UCSD-AML1 (cell line): ENCODE results near the gene RAB35.
A peak's percentile ranks its signal among the peaks of the same experiment; 100 is the strongest.

Experiments used
- DNase-seq: peaks from one replicate; lab custom pipeline; 2025; ENCODE audit not compliant: unreplicated experiment; lab: John Stamatoyannopoulos, UW

The RAB35 gene

DNA sequence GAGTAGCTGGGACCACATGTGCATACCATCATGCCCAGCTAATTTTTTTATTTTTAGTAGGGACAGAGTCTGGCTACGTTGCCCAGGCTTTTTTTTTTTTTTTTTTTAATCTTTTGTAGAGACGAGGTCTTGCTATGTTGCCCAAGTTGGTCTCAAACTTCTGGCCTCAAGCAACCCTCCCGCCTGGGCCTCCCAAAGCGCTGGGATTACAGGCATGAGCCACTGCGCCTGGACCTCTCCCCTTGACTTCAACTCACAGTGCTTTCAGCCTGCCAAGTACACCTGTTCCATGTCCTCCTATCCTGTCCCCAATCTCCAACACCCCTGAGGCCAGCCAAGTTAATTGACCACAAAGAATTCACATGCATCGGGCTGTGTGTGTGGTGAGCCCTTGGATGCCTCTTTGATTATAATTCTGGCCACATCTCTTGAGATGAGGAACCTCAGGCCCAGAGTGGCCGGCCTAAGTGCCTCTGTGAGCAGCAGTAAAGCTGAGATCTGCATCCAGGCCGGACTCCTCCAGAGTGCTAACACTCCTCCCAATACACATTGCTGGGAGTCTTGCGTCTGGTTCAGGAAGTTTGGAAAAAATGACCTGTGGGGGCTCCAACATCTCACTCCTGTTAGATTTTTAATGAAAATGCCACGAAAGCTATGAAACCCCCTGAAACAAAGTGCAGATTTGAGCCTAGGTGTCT, 6.8 kb downstream of the RAB35 start:
- DNase-seq = no peak

DNA sequence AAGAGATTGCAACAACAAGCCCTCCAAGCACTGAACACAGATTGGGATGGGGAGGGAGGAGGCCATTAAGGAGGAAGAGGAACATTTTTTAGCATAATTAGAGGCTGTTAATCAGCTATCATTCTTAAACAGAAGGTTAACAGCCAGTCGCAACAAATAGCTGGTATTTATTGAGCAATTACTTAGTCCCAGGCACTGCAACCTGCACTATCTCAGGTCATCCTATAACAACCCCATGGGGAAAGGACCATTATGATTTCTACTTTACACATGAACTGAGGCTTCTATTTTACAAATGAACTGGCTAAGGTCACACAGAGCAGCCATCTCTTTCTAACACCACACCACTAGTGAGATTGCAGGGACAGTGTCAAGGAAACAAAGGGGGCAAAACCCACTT, 10.4 kb downstream of the RAB35 start:
- DNase-seq = no peak

DNA sequence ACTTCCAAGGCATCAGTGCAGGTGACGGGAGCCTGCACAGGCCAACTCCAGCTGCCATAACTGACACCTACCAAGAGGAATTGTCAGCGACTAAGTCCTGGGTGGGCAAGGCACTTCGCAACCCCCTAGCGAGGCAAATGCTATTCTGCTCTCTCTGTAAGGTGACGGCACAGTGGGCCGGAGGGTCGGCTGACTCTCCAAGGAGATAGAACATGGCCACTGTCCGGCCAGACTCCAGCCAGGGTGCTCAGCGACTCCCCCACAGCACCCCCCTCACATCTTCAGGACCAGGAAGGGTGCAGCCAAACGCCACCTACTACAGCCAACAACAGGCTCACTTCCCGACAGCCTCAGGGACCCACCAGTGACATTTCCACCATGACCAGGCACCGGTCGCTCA, 13.2 kb downstream of the RAB35 start:
- no peak for DNase-seq

DNA sequence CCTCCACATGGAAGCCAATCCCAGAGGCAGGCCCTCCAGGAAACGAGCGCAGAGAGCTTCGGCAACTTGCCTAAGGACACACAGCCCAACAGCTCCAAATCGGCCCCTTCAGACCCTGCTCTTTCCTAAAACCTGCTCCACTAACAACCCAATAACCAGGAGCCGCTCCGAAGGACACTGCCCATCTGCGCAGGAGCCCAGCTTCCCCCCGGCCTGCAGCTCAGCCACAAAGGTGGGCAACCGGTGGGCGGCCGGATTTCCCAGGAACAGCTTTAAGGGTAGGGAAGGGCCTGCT, 13.6 kb downstream of the RAB35 start:
- no peak for DNase-seq

DNA sequence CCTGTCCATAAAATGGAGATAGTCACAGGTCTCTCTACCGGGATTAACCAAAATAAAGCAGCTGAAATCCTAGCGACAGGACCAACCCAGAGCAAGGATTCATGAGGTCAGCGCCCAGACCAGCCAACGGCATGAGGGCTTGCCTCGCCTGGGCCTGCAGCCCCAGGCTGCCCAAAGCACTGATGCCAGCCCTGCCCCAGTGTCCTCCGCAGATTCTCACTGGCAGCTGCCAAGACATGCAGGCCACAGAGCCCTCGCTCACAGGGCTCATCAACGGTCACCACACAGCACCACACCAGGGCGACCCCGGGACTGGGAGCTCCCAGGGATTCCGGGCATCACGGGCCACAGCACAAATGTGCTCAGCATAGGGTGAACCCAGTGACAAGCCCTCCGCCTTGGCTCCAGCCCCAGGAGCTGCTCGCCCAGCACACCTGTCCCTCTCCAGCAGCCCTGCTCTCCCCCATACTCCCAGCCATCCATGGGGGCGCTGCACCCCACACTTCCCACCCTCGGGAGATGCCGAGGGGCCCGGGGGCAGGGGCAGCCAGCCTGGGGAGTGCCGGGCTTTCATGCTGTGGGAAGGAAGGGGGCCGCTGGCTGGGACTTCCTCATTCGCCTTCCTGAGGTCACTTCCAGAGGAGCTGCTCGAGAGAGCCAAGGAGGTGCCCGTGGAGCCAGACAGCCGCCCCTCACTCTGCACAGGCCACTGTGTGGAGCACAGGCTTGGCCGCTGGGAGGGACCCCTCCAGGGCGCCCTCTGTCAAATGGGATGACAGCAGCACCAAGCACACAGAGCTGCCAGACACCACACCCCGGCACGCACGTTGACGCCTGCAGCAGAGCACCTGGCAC, 14.1 kb downstream of the RAB35 start:
- peak; percentile 42 for DNase-seq

DNA sequence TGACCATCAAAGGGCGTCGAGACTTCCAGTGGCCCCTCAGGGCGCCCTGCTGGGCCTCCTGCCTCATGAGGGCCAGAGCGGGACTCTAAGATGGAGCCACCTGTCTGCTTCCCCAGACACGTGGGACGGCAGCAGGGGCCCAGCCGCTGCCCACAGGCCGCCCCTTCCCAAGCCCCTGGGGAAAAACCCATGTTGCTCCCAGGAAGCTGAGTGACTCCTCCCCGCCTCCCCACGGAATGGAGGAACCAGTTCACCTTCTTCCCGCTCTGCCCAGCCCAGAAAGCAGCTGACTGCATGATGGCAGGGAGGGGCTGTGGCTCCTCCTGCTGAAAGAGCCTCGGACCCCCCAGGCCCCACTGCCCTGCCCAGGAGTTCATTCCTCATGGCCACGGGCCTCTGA, 14.9 kb downstream of the RAB35 start:
- DNase-seq = no peak

DNA sequence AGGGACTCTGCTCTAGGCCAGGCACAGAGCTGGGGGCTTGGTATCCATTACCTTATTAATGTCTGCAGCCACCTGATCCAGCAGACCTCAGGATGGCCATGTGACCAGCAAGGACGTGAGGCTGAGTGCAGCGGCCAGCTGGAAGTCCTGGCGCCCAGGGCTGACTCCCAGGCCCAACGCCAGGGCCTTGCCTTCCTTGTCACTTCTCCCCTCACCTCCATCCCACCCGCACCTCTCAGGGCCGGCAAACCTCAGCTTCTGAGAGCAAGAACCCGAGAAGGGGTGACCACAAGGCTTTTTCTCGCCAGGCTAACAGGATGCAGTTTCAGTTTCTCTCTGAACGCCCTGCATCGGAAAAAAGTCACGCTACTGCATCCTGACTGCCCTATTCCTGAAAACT, 15.4 kb downstream of the RAB35 start:
- DNase-seq = peak; percentile 19

DNA sequence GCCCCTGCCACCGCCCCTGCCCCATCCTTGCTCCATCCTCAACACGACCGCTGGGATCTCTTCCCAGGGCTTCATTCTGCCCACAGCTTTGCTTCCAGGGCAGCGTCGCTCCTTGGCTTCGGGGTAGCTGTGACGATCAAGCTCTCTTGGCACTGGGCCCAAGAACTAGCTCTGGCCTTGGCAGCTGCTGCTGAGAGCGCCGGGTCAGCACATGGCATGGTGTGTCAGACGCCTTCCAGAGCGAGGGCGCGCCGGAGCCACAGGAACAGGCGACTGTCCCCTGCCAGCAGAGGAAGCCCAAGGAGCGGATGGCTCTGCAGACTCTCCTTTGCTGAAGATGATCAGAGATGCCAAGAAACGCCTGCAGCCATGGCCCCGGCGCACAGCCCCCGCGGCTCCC, 15.9 kb downstream of the RAB35 start:
- DNase-seq = no peak

DNA sequence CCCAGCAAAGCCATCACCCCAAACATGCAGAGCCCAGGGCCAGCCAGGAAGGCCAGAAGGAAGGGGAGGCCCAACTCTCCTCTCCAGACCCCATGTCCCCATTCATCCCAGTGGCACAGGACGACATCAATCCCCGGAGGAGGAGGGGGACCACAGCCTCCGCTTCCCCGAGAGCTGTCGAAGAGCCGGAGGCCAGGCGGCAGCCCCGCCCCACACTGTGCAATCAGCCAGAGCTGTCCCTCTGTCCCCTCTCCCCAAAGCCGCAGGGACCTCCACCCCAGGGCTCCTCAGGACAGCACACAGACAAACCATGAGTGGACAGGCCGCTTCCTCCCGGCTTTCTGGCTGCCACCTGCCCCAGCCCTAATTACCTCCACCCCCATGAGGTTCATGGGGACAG, 16.8 kb downstream of the RAB35 start:
- no peak for DNase-seq

DNA sequence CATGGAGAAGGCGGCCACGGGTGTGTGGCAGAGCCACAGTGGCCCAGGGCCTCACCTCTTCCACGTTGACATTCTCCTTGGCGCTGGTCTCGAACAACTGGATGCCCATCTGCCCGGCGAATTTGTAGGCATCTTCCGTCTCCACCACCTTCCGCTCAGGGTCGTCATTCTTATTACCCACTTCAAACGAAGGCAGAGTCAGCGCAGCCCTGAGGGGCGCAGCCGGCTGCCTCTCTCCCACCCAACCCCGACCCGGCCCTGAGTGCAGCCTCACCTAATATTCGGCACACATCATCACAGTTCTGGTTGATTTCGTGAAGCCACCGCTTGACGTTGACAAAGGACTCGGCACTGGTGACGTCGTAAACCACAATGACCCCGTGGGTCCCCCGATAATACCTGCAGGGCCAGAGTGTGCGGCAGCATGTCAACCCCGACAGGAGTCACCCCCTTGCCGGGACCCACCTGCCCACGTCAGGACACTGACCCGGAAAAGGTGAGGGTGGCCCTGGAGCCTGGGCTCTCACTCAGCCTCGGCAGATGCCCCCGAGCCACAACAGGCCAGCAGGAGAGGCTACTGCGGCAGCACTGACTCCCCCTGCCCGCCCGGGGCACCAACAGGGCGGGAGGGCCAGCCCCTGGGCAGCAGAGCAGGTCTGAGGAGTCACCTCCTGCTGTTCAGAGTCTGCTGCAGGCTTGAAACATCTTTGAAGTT, 17.6 kb downstream of the RAB35 start:
- no peak for DNase-seq

DNA sequence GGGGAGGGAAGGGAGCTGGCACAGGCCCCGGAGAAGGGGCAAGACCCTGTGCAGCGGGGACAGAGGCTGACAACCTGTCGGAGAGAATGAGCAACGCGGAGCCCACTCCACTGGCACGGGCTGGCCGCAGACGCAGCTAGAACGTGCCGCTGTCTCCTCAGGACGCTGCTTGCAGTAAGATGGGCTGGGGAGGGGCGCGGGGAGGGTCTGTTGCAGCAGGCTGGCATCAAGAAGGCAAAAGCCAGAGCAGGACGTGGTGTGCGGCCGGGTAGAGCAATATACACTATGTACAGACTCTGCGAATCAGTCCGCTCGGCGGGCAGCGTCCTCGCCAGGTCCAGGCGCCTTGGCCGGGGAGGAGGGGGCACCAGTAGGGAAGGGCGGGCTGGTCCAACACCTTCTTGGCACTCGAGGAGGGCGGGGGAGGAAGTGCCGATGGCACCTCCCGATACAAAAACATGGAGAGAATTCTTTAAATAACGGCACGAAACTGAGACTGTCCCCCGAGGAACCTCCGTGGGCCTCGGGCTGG, 19.8 kb downstream of the RAB35 start:
- no peak for DNase-seq

DNA sequence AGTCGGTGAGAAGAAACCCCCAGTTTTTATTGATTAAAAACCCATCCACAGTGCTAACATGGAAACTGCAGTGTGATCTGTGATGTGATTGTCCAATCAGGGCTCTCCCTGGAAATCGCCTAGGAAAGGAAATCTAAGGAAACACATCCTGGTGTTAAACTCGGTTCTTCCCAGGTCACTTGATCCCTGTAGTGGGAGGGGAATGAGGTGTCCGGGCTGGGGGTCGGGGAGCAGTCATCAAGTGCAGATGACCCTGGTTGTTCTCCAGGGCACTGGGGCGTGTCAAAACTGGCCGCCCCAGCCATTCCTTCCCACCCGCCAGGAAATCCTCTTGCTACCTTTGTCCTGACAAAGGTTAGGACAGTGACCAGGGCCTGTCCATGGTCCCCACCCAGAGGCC, 20.8 kb downstream of the RAB35 start:
- DNase-seq = no peak

DNA sequence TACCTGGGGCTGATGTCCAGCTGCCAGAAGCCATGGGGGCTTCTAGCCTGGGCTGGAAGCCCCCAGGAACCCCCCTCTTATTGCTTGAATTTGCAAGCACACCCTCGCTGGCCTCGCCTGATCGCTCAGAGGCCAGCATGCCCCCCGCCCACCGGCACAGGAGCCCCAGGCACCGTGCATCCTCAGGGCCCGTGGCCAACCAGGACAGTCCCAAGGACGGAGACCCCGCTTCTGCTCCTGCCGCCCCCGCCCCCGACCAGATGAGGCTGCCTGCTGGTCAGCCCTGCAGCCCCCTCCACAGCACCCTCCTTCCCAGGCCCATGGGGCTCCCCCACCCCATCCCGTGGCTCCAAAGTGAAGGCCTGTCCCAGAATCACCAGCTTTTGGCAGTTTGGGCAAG, 21.2 kb downstream of the RAB35 start:
- DNase-seq = no peak

DNA sequence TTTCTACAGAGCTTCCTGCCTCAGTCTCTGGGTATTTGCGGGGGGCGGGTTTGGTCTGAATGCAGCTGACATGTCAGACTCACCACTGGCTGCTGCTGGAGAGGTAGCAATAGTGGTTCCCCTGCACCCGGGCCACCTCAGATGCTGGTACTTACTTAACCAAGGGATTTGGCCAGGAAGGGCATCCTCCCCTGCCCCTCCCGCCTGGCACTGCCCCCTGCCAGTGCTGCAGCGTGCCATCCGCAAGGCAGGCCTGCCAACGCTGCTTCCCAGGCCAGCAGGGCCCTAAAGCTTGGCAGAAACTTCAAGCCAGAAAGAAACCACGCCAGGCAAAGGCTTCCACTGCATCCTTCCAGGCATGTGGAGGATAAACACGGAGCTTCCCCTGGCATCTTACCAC, 22.1 kb downstream of the RAB35 start:
- DNase-seq = no peak

DNA sequence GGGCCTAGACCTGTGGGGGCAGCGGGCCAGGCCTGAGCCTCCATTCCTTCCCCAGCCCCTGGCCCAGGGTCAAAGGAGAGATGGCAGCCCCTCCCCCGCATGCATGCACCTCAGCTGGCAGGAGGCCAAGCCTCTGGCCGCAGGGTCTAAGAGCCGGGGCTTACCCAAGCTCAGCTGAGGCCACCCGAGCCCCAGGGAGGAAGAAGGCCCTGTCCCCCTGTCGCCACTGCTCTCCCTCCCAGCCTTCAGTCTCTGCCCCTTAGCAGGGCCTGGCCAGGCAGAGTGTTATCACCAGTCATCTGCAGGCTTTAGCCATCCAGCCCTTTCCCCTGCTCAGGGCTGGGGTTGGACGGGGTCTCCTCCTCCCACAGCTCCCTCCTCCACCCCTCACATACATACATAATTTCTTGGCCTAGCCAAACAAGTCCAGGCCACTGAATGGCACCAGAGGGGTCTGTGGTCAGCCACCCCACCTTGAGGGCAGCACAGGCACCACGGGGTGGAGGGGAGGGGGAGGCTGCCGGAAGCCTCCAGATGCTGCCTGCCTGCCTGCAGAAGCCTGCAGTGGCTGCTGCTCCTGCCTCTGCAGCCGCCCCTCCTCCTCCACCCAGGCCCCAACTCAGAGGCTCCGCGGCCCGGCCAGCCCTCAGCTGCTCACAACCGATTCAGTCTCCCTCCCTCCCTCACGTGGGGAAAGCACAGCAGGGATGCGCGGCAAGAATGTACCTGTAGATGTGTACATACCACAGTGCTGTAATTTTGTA, 22.8 kb downstream of the RAB35 start:
- DNase-seq = no peak

DNA sequence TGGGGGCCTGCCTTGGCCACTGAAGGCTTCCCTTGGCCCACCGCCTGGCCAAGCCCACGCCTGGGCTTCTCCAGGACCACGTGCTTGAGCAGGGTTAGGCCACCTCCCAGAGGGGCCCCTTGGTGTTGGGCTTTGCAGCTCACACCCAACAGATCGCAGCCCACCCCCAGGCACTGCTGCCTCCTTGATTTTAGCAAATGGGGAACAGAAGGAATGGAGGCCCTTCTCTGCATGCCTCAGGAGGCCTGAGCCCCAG, 23.3 kb downstream of the RAB35 start:
- DNase-seq = no peak

DNA sequence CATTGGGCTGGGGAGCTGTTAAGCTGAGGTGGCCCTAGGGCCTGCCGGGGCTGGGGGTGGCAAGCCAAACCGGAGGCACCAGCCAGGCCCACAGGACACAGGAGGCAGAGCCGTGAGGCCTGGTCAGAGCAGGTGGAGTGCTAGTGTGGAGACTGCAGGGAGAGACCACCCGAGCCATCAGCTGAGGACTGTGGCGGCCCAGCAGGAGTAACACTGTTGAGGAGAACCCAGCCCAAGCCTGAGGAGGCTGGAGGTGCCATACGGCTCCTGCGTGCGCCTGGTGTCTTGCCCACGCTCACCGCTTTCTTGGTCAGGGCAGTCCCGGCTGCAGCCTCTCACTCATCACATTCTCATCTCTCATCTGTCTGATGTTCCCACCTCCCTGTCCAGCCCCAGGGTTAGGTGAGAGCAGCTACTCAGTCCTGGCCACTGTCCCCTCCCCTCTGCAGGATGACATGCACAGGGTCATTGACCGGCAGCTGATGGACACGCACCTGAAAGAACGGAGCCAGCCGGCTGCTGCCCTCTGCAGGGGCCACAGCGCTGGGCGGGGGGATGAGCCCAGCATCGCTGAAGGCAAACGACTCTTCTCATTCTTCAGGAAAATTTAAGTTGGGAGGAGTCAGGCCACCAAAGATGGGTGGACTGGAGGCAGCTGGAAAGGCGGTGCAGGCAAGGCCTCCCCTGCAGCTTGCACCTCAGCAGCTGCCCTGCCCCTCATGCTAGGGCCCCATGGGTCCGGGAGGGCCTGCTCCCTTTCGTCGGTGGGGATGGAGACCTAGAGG, 23.8 kb downstream of the RAB35 start:
- DNase-seq = no peak

DNA sequence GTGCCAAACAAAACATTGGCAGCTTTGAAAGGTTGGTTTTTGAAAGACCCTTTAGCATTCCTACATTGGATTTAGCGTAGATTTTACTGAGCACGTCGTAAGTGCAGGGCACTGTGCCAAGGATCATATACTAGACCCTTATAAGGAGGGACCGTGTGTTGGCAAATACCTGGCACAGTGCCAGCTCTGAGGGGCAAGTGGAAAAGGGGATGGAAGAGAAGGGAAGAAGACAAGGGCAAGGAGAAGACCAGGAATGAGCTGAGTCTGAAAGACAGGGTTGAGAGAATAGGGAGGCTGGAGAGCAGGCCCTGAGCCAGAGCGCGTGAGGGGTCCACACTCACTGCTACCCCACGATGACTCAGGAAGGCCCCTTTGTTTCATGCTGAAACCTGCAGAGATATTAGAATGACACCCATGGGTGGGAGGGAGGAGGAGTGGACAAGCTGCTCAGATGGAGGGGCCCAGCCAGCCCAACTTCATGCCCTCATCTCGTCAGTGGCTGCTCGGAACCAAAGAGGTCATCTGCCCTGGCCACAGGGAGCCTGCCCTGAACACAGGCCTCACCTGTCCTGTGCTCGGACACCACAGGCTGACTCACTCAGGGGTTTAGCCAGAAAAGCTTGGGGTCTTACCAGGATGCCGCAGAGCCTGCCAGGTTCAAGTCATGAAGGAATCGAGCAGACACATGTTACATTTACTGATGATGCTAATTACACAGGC, 25.0 kb downstream of the RAB35 start:
- DNase-seq = no peak

DNA sequence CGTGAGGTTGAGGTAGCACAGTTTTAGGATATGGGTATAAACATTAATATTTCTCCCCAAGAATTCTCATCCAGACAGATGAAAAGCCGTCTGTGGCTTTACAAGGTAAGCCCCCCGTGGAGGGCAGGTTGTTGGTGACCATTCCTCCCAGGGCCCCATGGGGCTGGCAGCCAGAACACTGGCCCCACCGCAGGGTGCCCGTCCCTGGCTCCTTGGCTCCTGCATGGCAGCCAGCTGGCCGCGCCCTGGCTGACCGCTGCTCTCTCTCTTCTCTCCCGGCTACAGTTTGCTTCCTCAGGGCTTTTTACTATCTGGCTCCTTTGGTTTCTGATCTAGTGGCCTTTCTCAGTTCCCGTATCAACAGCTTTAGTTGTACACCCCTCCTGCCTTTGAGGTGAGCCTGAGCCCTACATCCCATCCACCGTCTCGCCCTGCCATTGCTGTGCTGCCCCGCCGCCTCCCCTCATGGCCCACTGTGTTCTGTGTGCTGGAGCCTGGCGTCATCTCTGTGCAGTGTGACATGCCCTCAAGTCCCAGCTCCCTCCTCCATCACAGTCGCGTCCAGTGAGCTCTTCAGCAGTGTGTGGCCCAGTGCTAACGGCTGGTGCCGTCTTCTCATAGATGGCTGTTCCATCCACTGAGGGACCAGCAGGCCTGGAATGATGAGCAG, 25.8 kb downstream of the RAB35 start:
- DNase-seq = no peak

DNA sequence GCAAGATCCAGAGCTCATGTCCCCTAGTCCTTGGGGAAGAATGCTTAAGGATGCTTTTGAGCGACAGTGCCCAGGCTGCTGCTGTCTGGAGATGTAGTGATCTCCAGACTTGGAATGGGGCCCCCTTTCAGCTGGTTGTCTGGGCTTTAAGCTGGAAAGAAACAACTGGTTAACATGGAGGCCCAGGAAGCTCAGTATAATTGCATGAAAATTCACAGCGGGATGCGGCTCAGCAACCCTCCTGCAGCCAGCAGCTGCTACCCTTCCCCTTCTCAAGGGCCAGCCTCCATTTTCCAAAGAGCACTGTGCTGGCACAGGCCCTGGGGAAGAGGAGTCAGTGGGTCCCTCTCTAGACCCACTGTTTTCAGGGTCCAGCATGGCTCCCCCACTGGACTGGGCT, 26.3 kb downstream of the RAB35 start:
- DNase-seq = no peak
